HG03521 (cell line): ENCODE data around the gene CHMP1B.

Experiments used
- ATAC-seq: cut with Tn5 transposase; IDR thresholded peaks from one replicate; pipeline ENCODE4 v1.9.1; 2021; ENCODE audit warnings: mild to moderate bottlenecking, moderate library complexity; ENCODE audit not compliant: unreplicated experiment

Gene CHMP1B

GRCh38 chr18:11901826-11902438 lies 50.7 kb downstream of the CHMP1B start:
- no peak for ATAC-seq

GRCh38 chr18:11902522-11903292 lies 51.5 kb downstream of the CHMP1B start:
- ATAC-seq, result no peak
